T47D (cell line): Measurements from ENCODE around the gene P2RX7.

Experiments used
- DNase-seq, 2 experiments: peaks; one replicate each; pipeline versions ENCODE4 v3.0.0 to v3.0.0-alpha.2; 2011 to 2012; ENCODE audit warnings: low read depth in 1 of 2, low spot score in 1 of 2
- JUND ChIP-seq: IDR thresholded peaks from 2 replicates; pipeline ENCODE4 v1.6.1; 2012; ENCODE audit warnings: low read depth
- in situ Hi-C: cut with HindIII; loops from 2 replicates; pipeline ENCODE4 v1.10.0; 2016; ENCODE audit warnings: low sequenced_read_pairs, low pct_unique_long_range_greater_than_20kb

The P2RX7 gene

DNA sequence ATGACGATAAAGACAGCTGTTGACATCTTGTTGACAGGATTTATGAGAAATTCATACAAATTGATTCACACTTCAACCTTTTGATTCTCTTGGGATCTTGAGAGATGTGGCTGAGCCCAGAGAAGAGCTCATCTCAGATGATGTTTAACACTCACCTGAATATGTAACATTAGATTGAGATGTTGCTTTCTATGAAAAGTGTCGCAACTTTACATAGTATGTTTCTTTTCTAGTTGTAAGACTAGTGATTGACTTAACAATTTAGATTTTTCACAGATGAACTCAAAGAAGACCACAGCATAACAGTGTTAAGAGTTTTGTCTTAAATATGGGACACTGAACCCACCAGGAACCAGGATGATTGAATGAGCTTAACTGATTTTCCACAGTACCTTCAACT lies 40.6 kb upstream of the P2RX7 start:
- in situ Hi-C loops = no loop called here
- TF ChIP-seq JUND = no peak
- no peak for DNase-seq

DNA sequence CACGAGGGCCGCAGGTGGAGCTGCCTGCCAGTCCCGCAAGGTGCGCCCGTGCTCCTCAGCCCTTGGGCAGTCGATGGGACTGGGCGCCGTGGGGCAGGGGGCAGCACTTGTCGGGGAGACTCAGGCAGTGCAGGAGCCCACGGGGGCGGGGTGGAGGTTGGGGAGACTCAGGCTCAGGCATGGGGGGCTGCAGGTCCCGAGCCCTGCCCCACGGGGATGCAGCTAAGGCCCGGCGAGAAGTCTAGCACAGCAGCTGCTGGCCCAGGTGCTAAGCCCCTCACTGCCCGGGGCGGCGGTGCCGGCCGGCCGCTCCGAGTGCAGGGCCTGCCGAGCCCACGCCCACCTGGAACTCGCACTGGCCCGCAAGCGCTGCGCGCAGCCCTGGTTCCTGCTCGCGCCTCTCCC lies 39.2 kb upstream of the P2RX7 start:
- DNase-seq = no peak
- TF ChIP-seq JUND = no peak
- in situ Hi-C loops = no loop called here

GRCh38 chr12:121095544-121096198 lies 37.0 kb upstream of the P2RX7 start:
- no peak for TF ChIP-seq JUND
- DNase-seq = peak; percentile 61 to 92
- in situ Hi-C loops = no loop called here

DNA sequence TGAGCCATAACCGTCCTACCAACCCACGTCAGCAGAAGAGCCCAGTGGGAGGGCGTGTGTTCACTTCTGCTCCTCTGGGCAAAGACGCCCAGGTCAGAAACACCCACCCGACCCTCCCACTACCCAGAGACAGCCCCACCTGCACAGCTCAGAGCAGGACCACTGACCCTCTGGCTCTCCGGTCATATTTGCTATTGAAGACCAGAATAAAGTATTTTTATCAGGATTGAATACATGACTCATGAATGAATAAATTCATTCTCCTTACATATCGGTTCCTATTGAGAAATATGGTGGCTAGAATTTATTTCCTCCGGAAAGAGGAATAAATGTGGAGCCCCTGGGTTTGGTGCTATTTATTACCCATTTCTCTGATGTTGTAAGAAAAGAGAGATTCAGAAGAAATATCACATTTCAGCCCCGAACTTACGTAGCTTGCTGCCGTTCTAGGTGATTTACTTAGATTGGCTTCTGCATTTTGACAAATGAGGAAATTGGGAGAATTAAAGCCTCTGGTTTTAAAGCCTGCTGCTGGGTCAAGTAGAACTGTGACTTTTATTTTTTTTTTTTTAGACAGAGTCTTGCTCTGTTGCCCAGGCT lies 36.4 kb upstream of the P2RX7 start:
- no peak for TF ChIP-seq JUND
- no peak for DNase-seq

GRCh38 chr12:121099779-121100178 lies 32.9 kb upstream of the P2RX7 start:
- in situ Hi-C loops = no loop called here
- no peak for TF ChIP-seq JUND
- DNase-seq = no peak

More for the DNA sequence above, 36.4 kb upstream of the P2RX7 start:
- in situ Hi-C loops = no loop called here

DNA sequence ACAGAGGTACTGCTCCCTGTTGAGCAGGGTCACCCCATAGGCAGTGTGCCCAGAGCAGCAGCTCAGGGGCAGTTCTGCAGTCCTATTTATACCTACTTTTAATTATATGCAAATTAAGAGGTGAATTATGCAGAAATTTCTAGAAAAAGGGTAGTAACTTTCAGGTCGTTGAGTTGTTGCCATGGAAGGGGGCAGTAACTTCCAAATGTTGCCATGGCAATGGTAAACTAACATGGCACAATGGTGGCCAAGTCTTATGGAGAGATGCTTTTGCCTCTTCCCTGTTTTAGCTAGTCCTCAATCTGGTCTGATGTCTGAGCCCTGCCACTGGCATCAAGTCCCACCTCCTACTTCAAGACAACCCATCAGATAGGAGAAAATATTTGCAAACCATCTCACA lies 30.4 kb upstream of the P2RX7 start:
- no peak for DNase-seq
- in situ Hi-C loops = no loop called here
- no peak for TF ChIP-seq JUND

DNA sequence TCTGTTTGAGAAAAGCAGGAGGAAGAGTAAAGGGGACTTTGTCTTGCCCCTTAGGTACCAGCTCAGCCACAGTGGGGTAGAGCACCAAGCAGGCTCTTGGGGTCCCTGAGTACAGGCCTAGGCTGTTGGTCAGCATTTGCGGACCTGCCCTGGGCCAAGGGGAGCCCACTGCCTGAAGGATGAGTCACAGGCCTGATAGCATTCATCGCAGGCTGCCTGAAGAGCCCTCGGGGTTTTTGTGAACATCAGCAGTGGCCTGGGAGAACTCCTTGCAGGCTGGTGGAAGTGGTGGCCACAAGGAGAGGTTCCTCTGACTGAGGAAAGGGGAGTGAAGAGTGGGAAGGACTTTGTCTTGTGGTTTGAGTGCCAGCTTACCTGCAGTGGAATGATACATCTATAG lies 25.0 kb upstream of the P2RX7 start:
- no peak for TF ChIP-seq JUND
- in situ Hi-C loops = no loop called here
- no peak for DNase-seq

GRCh38 chr12:121108492-121108891 lies 24.2 kb upstream of the P2RX7 start:
- DNase-seq = no peak
- in situ Hi-C loops = no loop called here
- TF ChIP-seq JUND = no peak

DNA sequence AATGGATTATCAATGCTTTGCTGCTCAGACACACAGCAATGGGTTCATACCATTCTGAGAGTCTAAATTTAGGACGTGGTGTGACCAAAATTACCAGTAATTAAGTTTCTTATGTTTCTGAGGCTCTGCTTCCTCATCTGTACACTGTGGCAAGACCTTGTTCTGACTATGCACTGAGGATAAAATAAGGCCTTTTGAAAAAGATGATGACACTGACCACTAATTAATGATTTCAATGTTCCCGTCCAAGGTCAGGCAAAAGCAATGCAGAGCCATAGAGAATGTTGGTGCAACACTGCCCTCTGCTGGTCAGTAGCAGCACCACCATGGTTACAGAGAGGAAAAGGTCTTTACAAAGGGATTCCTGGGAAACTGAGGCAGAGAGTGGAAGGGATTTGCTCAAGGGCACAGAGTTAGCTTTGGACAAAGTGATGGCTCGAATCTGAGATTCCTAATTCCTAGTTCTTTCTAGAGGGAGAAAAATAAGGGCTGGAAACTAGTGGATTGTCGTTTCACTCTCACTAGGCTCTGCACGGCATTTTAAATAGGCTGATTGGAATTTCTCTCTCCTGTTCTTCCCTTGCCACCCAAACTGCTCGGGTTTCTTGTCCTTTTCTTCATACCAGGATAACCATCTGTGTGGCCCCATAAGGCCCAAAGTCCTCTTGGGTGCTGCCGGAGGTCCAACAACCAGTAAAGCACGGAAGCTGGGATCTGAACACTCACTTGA lies 22.3 kb upstream of the P2RX7 start:
- peak in 1 of 2 experiments; percentile 77 for DNase-seq
- in situ Hi-C loops = no loop called here
- TF ChIP-seq JUND = no peak

DNA sequence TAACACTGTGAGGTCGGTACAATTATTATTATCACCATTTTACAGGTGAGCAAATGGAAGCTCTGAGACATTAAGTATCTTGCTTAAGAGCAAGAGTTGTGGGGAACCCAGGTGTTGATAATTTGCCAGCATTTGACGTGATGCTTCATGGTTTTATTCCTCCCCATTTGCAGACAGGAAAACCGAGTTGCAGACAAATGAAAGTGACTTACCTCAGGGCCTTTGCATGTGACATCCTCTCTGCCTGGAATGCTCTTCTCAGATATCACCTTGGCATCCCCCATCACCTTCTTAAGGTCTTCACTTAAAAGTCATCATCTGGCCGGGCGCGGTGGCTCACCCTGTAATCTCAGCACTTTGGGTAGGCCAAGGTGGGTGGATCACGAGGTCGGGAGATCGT lies 21.0 kb upstream of the P2RX7 start:
- in situ Hi-C loops = no loop called here
- TF ChIP-seq JUND = no peak
- no peak for DNase-seq

GRCh38 chr12:121112496-121112895 lies 20.2 kb upstream of the P2RX7 start:
- no peak for DNase-seq
- in situ Hi-C loops = no loop called here
- no peak for TF ChIP-seq JUND

- DNase-seq = no peak
- in situ Hi-C loops = no loop called here
Measured at GRCh38 chr12:121113057-121113456, 19.6 kb upstream of the P2RX7 start.

GRCh38 chr12:121114019-121114639 lies 18.5 kb upstream of the P2RX7 start:
- in situ Hi-C loops = no loop called here
- TF ChIP-seq JUND = no peak
- no peak for DNase-seq

More at GRCh38 chr12:121113057-121113456, 19.6 kb upstream of the P2RX7 start:
- TF ChIP-seq JUND = no peak
